Activated CD8-positive, alpha-beta T cell treated with anti-CD3 and anti-CD28 coated beads for 36 hours (primary cell): Measurements from ENCODE around the gene CYTH2. TPM values are rescaled to one million over a fixed set of nuclear protein-coding genes. Genes with fewer than 3 reads are reported as not detected.

Source experiments
- ATAC-seq: fragments of 200-7000 bp; cut with Tn5 transposase; one replicate; pipeline ENCODE4 v1.10.0; 2021; ENCODE audit warnings: mild to moderate bottlenecking, moderate library complexity
- CTCF ChIA-PET: fragments of 350-600 bp; sonication (Branson Sonifier 250); formaldehyde crosslinking; loops from one replicate; lab custom pipeline; 2021; ENCODE audit warnings: antibody characterized with exemption; lab: Charles Lee
- POLR2A ChIA-PET: fragments of 350-600 bp; sonication (Branson Sonifier 250); formaldehyde crosslinking; loops from one replicate; lab custom pipeline; 2021; ENCODE audit warnings: antibody characterized with exemption; lab: Charles Lee
- DNase-seq: peaks from one replicate; pipeline ENCODE4 v3.0.0-alpha.2; 2020
- H3K27ac Mint-ChIP-seq: one replicate; pipeline ENCODE4 v1.8.0; 2021; ENCODE audit warnings: mild to moderate bottlenecking, mixed read lengths
- H3K27me3 Mint-ChIP-seq: one replicate; pipeline ENCODE4 v1.8.0; 2021; ENCODE audit warnings: mixed read lengths
- H3K36me3 Mint-ChIP-seq: one replicate; pipeline ENCODE4 v1.8.0; 2021; ENCODE audit warnings: low read depth, mixed read lengths
- H3K4me1 Mint-ChIP-seq: one replicate; pipeline ENCODE4 v1.8.0; 2021; ENCODE audit warnings: low read depth, mixed read lengths
- H3K4me3 Mint-ChIP-seq: one replicate; pipeline ENCODE4 v1.8.0; 2021; ENCODE audit warnings: mild to moderate bottlenecking, moderate library complexity, mixed read lengths
- H3K9me3 Mint-ChIP-seq: one replicate; pipeline ENCODE4 v1.8.0; 2021; ENCODE audit warnings: mixed read lengths
- CTCF ChIP-seq: fragments of 200-600 bp; IDR thresholded peaks from one replicate; pipeline ENCODE4 v1.8.0; 2022; ENCODE audit warnings: antibody characterized with exemption, mild to moderate bottlenecking
- intact Hi-C: fragments of 100-400 bp; cut with micrococcal nuclease; formaldehyde crosslinking; loops from one replicate; pipeline ENCODE4 v1.10.0; 2022
- total RNA-seq, 2 experiments: library from RNA; stranded (reverse); gene quantifications; one replicate each; pipeline ENCODE4 v1.2.3, GENCODE V29; 2021

The CYTH2 gene
- total RNA-seq, 2 experiments from 2014 or later: 23.8 to 24.5 TPM

- no peak for TF ChIP-seq CTCF
- ChIA-PET CTCF (interaction anchor here (0.9 to 1.9 kb wide), 7 partner anchors 10 to 103 kb away, joined by 3 to 8 read pairs (median 3); partner anchors contain the start of gene KDELR1), POLR2A (interaction anchor here (0.5 to 1.6 kb wide), 3 partner anchors 12 to 1246 kb away, joined by 3 to 4 read pairs (median 4); no protein-coding TSS in a partner anchor)
- Mint-ChIP-seq H3K36me3 (no peaks in the 10 kb centered on the region), H3K27ac (no peak overlapping the region), H3K27me3 (peaks cover 24% of the 10 kb centered on the region), H3K4me1 (peaks cover 25% of the 10 kb centered on the region), H3K9me3 (no peaks in the 10 kb centered on the region), H3K4me3 (peak overlapping the region; percentile 67)
- intact Hi-C loops: no loop called here
- peak; percentile 3 for ATAC-seq
- no peak for DNase-seq
Observed at GRCh38 chr19:48493718-48494401, 24.7 kb downstream of the CYTH2 start.

- POLR2A ChIA-PET: interaction anchor here (0.6 kb wide), 1 partner anchor 94 kb away, joined by 3 read pairs; no protein-coding TSS in a partner anchor
- H3K36me3 Mint-ChIP-seq: no peaks in the 10 kb centered on the region
- peaks cover 25% of the 10 kb centered on the region for H3K4me1 Mint-ChIP-seq
- H3K27me3 Mint-ChIP-seq: peaks cover 21% of the 10 kb centered on the region
- no peak overlapping the region for H3K4me3 Mint-ChIP-seq
- no peak for TF ChIP-seq CTCF
- no peak overlapping the region for H3K27ac Mint-ChIP-seq
- DNase-seq: no peak
- no peaks in the 10 kb centered on the region for H3K9me3 Mint-ChIP-seq
- no peak for ATAC-seq
- intact Hi-C loops: no loop called here
- CTCF ChIA-PET: interaction anchor here (1.0 kb wide), 1 partner anchor 12 kb away, joined by 3 read pairs; no protein-coding TSS in a partner anchor
Observed at GRCh38 chr19:48495396-48495795, 26.2 kb downstream of the CYTH2 start.

- DNase-seq (no peak), ATAC-seq (no peak)
- intact Hi-C loops: no loop called here
- Mint-ChIP-seq H3K4me1 (peaks cover 23% of the 10 kb centered on the region), H3K36me3 (no peaks in the 10 kb centered on the region), H3K27me3 (peaks cover 16% of the 10 kb centered on the region), H3K9me3 (no peaks in the 10 kb centered on the region), H3K27ac (no peak overlapping the region), H3K4me3 (no peak overlapping the region)
- no peak for TF ChIP-seq CTCF
- CTCF ChIA-PET: no interaction called here
- POLR2A ChIA-PET: interaction anchor here (0.5 kb wide), 1 partner anchor 15 kb away, joined by 3 read pairs; no protein-coding TSS in a partner anchor
Observed at GRCh38 chr19:48496959-48497727, 28.0 kb downstream of the CYTH2 start.

GRCh38 chr19:48497728-48498594 is 28.8 kb downstream of the CYTH2 start:
- peaks cover 16% of the 10 kb centered on the region for H3K4me1 Mint-ChIP-seq
- no peaks in the 10 kb centered on the region for H3K36me3 Mint-ChIP-seq
- intact Hi-C loops: no loop called here
- DNase-seq (no peak), ATAC-seq (no peak)
- no peak for TF ChIP-seq CTCF
- no peaks in the 10 kb centered on the region for H3K9me3 Mint-ChIP-seq
- H3K27ac Mint-ChIP-seq: no peak overlapping the region
- ChIA-PET CTCF (no interaction called here), POLR2A (no interaction called here)
- H3K4me3 Mint-ChIP-seq: no peak overlapping the region
- peaks cover 13% of the 10 kb centered on the region for H3K27me3 Mint-ChIP-seq
